Upper lobe of right lung (tissue), 1 donor: Measurements from ENCODE around the gene SMOC2. TPM values are rescaled to one million over a fixed set of nuclear protein-coding genes. Genes with fewer than 3 reads are reported as not detected.
"Not testable (repeated sequence)": the region's sequence is repeated elsewhere in the genome, so short reads cannot be mapped to it uniquely, and the experiment has no call there.

Experiments
- ATAC-seq: fragments of 200-7000 bp; cut with Tn5 transposase; one replicate; pipeline ENCODE4 v1.9.1; 2020; ENCODE audit warnings: mild to moderate bottlenecking, moderate library complexity
- DNase-seq: peaks from one replicate; pipeline ENCODE4 v3.0.0-alpha.2; 2020
- H3K27ac ChIP-seq: fragments of 200-600 bp; one replicate; pipeline ENCODE4 v1.8.0; 2022
- H3K27me3 ChIP-seq: fragments of 200-600 bp; one replicate; pipeline ENCODE4 v1.8.0; 2022; ENCODE audit warnings: mild to moderate bottlenecking
- H3K36me3 ChIP-seq: fragments of 200-600 bp; one replicate; pipeline ENCODE4 v1.8.0; 2022
- H3K4me1 ChIP-seq: fragments of 200-600 bp; one replicate; pipeline ENCODE4 v1.8.0; 2022
- H3K4me3 ChIP-seq: fragments of 200-600 bp; one replicate; pipeline ENCODE4 v1.8.0; 2022; ENCODE audit warnings: mild to moderate bottlenecking
- H3K9me3 ChIP-seq: fragments of 200-600 bp; one replicate; pipeline ENCODE4 v1.8.0; 2022
- CTCF ChIP-seq: fragments of 200-600 bp; IDR thresholded peaks from one replicate; pipeline ENCODE4 v1.8.0; 2022; ENCODE audit warnings: antibody characterized with exemption
- intact Hi-C: fragments of 100-400 bp; cut with DNase I; formaldehyde crosslinking; loops from one replicate; pipeline ENCODE4 v1.11.0; 2022
- total RNA-seq: library from RNA; stranded (reverse); fragmentation: NEBNext Ultra II Directional; extraction: Animal tissue kit (Norgen Biotek cat#: 25700); gene quantifications from one replicate; pipeline ENCODE4 v1.2.1, GENCODE V29; 2021
- donor health status: DM: no; HTN: yes; CAD: no; lungs with severe emphysema.

Gene SMOC2
- total RNA-seq, 1 donor from 2014 or later: 33.1 TPM

GRCh38 chr6:168691774-168692173 lies 250.8 kb downstream of the SMOC2 start:
- Histone ChIP-seq H3K27me3 (peaks cover 5% of the 10 kb centered on the region), H3K9me3 (no peaks in the 10 kb centered on the region), H3K4me3 (no peak overlapping the region), H3K4me1 (no peaks in the 10 kb centered on the region), H3K36me3 (no peaks in the 10 kb centered on the region), H3K27ac (no peak overlapping the region)
- intact Hi-C loops: no loop called here
- no peak for ATAC-seq
- peak; percentile 39 for DNase-seq
- TF ChIP-seq CTCF: no peak

GRCh38 chr6:168692193-168692914 lies 251.4 kb downstream of the SMOC2 start:
- no peak for ATAC-seq
- Histone ChIP-seq H3K27ac (no peak overlapping the region), H3K4me3 (no peak overlapping the region), H3K9me3 (no peaks in the 10 kb centered on the region), H3K4me1 (no peaks in the 10 kb centered on the region), H3K27me3 (peaks cover 5% of the 10 kb centered on the region), H3K36me3 (no peaks in the 10 kb centered on the region)
- peak; percentile 45 for DNase-seq
- no peak for TF ChIP-seq CTCF
- intact Hi-C loops: no loop called here

GRCh38 chr6:168692915-168693257 lies 251.9 kb downstream of the SMOC2 start:
- DNase-seq, H3K36me3 ChIP-seq, H3K4me1 ChIP-seq, intact Hi-C loops, H3K9me3 ChIP-seq, H3K4me3 ChIP-seq, H3K27me3 ChIP-seq, H3K27ac ChIP-seq: not testable (repeated sequence)
- ATAC-seq: peak; percentile 29

GRCh38 chr6:168694797-168695196 lies 253.8 kb downstream of the SMOC2 start:
- H3K9me3 ChIP-seq, H3K36me3 ChIP-seq, ATAC-seq, intact Hi-C loops, H3K4me3 ChIP-seq, H3K27me3 ChIP-seq, DNase-seq, H3K4me1 ChIP-seq, H3K27ac ChIP-seq: not testable (repeated sequence)

- intact Hi-C loops: no loop called here
- no peak for DNase-seq
Observed at GRCh38 chr6:168695701-168696100, 254.7 kb downstream of the SMOC2 start.

GRCh38 chr6:168698923-168699322 lies 257.9 kb downstream of the SMOC2 start:
- peaks cover 5% of the 10 kb centered on the region for H3K27me3 ChIP-seq
- intact Hi-C loops: no loop called here
- no peaks in the 10 kb centered on the region for H3K36me3 ChIP-seq
- no peak for TF ChIP-seq CTCF
- H3K4me1 ChIP-seq: no peaks in the 10 kb centered on the region
- no peak for ATAC-seq
- H3K27ac ChIP-seq: no peak overlapping the region
- H3K4me3 ChIP-seq: no peak overlapping the region
- peak; percentile 30 for DNase-seq
- H3K9me3 ChIP-seq: no peaks in the 10 kb centered on the region

More at GRCh38 chr6:168695701-168696100, 254.7 kb downstream of the SMOC2 start:
- Histone ChIP-seq H3K36me3 (no peaks in the 10 kb centered on the region), H3K27ac (no peak overlapping the region), H3K4me3 (no peak overlapping the region), H3K4me1 (no peaks in the 10 kb centered on the region), H3K9me3 (no peaks in the 10 kb centered on the region), H3K27me3 (peaks cover 5% of the 10 kb centered on the region)
- ATAC-seq: no peak
- TF ChIP-seq CTCF: no peak
